ENCODE data around the gene SLC6A3. TPM values are rescaled to one million over a fixed set of nuclear protein-coding genes. Genes with fewer than 3 reads are reported as not detected.

The SLC6A3 gene
- total RNA-seq, 2 donors from 2014 or later: not detected

GRCh38 chr5:1444361-1445189 is 665 bp downstream of the SLC6A3 start:
- H3K27ac ChIP-seq: no peak overlapping the region
- no peak overlapping the region for H3K4me3 ChIP-seq
- peaks cover 48% of the 10 kb centered on the region for H3K27me3 ChIP-seq
- no peaks in the 10 kb centered on the region for H3K4me1 ChIP-seq
- no peaks in the 10 kb centered on the region for H3K36me3 ChIP-seq
- intact Hi-C loops (cut with DNase I): no loop called here
- no peak for DNase-seq
- H3K9ac ChIP-seq (ENCODE audit: low read depth in 2 of 2, low read length in 2 of 2): no peak overlapping the region
- H3K9me3 ChIP-seq: no peaks in the 10 kb centered on the region
- TF ChIP-seq CTCF (IDR thresholded peaks at IDR 0.05): no peak

GRCh38 chr5:1443991-1444360 is 1.3 kb downstream of the SLC6A3 start:
- H3K27me3 ChIP-seq: peaks cover 48% of the 10 kb centered on the region
- H3K4me3 ChIP-seq: no peak overlapping the region
- TF ChIP-seq CTCF (IDR thresholded peaks at IDR 0.05): no peak
- no peak overlapping the region for H3K27ac ChIP-seq
- no peaks in the 10 kb centered on the region for H3K4me1 ChIP-seq
- no peak for DNase-seq
- no peaks in the 10 kb centered on the region for H3K9me3 ChIP-seq
- H3K36me3 ChIP-seq: no peaks in the 10 kb centered on the region
- intact Hi-C loops (cut with DNase I): no loop called here
- no peak overlapping the region for H3K9ac ChIP-seq (ENCODE audit: low read depth in 2 of 2, low read length in 2 of 2)

GRCh38 chr5:1443171-1443570 is 2.1 kb downstream of the SLC6A3 start:
- no peak overlapping the region for H3K4me3 ChIP-seq
- H3K4me1 ChIP-seq: no peaks in the 10 kb centered on the region
- no peaks in the 10 kb centered on the region for H3K9me3 ChIP-seq
- H3K27me3 ChIP-seq: peaks cover 48% of the 10 kb centered on the region
- intact Hi-C loops (cut with DNase I): no loop called here
- no peak overlapping the region for H3K27ac ChIP-seq
- TF ChIP-seq CTCF (IDR thresholded peaks at IDR 0.05): no peak
- no peak overlapping the region for H3K9ac ChIP-seq (ENCODE audit: low read depth in 2 of 2, low read length in 2 of 2)
- no peak for DNase-seq
- H3K36me3 ChIP-seq: no peaks in the 10 kb centered on the region

GRCh38 chr5:1442222-1443145 is 2.8 kb downstream of the SLC6A3 start:
- Histone ChIP-seq H3K4me1 (no peaks in the 10 kb centered on the region), H3K4me3 (no peak overlapping the region), H3K9ac (ENCODE audit: low read depth in 2 of 2, low read length in 2 of 2) (no peak overlapping the region), H3K27ac (no peak overlapping the region), H3K9me3 (no peaks in the 10 kb centered on the region), H3K36me3 (no peaks in the 10 kb centered on the region), H3K27me3 (peaks cover 46% of the 10 kb centered on the region)
- no peak for TF ChIP-seq CTCF (IDR thresholded peaks at IDR 0.05)
- no peak for DNase-seq
- intact Hi-C loops (cut with DNase I): no loop called here

GRCh38 chr5:1441166-1441865 is 3.9 kb downstream of the SLC6A3 start:
- no peaks in the 10 kb centered on the region for H3K36me3 ChIP-seq
- no peak overlapping the region for H3K4me3 ChIP-seq
- H3K9me3 ChIP-seq: no peaks in the 10 kb centered on the region
- H3K27me3 ChIP-seq: peaks cover 34% of the 10 kb centered on the region
- intact Hi-C loops (cut with DNase I): no loop called here
- H3K9ac ChIP-seq (ENCODE audit: low read depth in 2 of 2, low read length in 2 of 2): no peak overlapping the region
- DNase-seq: no peak
- H3K27ac ChIP-seq: no peak overlapping the region
- no peaks in the 10 kb centered on the region for H3K4me1 ChIP-seq
- no peak for TF ChIP-seq CTCF (IDR thresholded peaks at IDR 0.05)
